ENCODE results near the gene SPOCK1.

SPOCK1 gene

DNA sequence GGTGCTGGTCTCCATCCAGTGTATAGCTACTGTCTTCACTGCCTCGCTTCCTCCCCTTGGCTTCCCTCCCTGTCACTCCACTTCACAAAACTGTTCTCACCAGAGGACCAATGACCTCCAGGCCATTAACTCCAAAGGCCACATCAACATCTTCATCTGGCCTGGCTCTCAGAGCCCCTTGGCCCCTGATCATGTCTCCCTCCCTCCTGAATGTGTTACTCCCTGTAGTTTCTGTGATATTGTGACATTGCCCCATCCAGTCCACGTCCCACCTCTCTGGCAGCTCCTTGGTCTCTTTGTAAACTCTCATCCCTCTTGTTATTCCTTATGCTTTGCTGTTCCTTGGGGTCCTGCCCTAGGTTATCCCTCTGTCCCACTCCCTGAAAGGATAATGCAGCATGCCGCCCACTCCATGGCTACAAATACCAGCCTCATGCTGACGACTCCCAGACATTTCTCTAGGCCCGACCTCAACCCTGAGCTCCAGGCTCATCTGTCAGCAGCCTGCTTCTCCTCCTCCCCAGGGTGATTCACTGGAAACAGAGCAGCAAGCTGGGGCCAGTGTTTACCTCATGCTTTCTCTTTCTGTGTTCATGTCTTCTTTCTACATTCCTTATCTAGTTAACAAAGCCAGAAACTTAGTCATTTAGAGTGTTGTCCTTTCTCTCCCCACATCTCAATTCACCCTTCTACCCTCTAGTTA is 312.2 kb downstream of the SPOCK1 start:
- no peak for DNase-seq

DNA sequence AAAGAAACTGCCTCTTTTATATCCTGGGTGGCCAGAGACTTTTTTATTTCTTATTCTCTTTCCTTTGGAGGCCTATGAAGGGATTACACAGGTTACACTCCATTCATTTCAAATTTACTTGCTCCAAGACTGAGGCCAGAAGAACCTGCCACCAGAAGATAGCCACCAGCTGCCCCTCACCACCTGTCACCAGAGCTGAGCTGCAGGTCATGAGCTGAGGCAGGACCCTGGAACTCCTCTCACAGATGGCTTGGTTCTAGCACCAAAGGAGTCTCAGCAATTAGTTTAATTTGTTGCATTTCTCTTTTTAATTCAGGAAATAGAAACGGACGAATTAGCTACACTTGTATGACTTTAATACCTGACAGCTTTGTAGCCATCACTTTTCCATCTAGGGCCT is 313.9 kb downstream of the SPOCK1 start:
- DNase-seq: no peak

DNA sequence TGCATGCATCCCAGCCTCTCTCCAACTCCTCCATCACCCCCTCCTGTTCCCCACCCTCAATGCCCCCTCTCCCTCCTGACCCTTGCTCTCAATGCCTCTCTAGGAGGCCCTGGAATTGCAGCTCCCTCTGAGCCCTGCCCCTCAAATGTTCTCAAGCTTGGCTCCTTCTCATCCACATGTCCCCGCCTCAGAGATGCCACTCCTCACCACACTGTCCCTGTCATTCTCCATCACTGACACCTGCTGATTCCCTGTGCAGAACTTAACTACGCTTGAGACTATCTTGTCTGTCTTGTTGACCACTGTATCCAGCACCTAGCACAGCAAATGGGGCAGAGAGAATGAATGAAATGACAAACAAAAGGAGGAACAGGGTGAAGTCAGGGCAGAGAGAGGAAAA is 314.4 kb downstream of the SPOCK1 start:
- no peak for DNase-seq

DNA sequence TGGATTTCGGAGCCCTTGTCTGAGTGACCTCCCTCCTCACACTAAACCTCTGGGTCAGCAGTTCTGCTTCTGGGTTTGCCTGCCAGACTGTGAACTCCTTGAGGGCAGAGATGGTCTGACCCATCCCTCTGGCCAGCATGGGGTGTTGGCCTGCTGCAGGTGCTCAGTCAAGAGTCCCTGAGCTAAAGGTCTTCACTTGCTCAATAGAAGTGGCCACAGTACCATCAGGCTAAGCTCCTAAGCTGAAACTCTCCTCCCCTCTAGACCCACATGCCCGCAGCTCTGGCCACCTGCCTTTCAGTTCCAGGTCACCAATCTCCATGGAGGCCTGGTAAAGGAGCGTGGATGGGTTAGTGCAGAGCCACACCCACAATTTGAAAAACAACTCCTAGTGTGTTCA is 316.6 kb downstream of the SPOCK1 start:
- DNase-seq: no peak

DNA sequence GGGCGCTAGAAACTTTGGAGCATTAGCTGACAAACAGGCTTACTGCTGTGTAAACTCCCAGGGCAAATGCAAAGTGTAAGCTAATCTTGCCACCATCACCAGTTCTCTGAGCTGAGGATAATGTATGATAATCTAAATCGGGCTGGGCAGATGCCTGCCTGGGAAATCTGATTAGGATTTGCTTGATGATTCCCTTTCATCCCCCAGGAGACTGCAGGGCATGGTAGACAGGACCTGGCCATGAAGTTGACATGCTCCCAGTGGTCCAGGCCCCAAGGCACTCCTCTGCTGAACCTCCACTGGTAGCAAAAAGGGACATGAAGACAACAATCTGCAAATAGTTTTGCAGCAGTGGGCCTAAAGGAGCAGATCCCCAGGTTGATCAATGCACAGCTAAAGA is 317.5 kb downstream of the SPOCK1 start:
- no peak for DNase-seq

DNA sequence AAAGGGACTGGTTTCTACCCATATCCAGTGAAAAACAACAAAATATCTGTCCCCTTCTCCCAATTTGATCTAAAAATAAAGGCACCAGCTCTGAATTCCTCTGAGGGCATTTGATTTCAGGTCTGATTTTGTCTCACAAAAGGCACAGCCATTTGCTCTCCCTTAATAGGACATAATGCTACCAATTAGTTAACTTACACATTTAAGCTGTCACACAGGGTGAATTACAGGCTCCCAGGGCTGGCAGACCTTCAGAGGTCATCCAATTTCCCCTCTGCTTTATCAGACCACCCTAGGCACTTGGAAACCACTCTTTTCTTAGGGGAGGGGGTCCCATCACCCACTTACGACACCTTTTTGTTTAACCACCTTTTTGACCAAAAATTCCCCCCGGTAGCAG is 319.9 kb downstream of the SPOCK1 start:
- DNase-seq: no peak

DNA sequence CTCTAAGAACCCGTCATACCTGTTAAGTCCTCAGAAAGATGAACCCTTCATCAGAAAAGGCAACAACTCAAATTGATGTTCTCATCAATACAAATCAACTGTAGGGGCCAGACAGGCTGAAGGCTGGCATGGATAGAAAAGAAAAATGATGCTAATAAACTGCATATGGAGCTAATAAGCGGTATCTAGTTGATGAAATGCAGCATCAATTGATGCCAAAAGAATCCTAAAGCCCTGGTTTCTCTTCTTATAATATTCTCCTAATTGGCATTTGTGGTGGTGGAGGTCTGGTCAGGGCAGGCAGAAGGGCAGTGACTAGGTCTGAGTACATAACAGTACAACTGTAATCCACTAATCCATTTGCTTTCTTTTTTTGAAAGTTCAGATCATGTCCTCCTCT is 322.5 kb downstream of the SPOCK1 start:
- DNase-seq: no peak

DNA sequence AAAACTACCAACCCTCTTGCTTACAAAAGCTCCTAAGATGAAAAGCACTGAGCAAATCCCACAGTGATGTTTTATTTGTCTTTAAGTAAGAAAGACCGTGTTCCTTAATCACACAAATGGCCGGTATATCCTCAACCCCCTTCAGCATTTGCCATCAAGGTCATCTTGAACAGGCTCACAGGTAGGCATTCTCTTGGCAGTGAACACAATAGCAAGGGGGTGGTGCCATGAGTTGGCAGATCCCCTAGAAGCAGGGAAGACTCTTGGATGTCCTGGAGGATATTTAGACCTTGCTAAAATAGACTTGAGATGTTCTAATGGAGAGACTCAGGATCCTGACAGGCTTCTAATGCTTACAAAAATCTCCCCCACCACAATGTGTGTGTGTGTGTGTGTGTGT is 323.0 kb downstream of the SPOCK1 start:
- no peak for DNase-seq

DNA sequence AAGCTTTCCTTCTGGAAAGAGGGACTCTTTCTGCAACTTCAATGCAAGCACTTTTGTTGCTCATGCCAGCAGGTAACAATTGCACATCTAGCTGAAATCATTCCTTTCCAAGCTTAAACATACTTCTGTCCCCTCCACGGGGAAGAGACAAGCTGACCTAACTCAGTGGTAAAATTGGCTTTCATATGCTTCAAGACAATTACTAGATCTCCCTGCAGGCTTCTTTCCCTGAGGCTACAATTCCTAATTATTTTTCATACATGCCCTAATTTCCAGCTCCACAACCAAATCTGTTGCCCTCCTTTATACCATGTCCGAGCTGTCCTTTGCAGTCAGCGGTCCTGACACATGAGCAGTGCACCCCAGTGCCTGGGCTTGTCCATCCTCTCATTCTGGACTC is 324.9 kb downstream of the SPOCK1 start:
- DNase-seq: no peak

DNA sequence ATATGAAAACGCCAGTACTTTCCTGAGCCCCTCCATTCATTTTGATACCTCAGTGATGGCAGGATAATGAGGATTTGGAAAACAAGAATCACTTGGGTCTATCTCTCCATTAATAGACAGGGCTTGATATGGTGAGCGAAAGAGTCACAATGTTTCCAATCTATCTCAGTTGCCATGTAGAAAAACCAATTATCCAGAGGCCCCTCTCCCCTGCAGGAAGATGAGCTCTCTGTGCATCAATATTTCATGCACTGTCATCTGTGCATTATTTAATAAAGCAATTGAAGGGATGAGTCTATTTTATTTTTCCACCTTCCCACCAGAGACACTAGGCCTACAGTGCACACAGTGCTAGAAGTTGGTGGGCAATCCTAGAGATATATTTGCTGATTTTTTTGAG is 326.9 kb downstream of the SPOCK1 start:
- DNase-seq: no peak

DNA sequence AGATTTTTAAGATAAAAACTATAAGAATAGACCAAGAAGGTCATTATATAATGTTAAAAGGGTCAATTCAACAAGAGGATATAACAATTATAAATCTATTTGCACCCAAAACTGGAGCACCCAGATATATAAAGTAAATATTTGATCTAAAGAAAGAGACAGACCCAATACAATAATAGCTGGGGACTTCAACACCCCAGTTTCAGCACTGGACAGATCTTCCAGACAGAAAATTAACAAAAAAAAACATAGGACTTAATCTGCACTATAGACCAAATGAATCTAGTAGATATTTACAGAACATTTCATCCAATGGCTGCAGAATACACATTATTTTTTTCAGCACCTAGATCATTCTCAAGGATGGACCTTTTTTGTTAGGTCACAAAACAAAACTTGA is 331.9 kb downstream of the SPOCK1 start:
- no peak for DNase-seq

DNA sequence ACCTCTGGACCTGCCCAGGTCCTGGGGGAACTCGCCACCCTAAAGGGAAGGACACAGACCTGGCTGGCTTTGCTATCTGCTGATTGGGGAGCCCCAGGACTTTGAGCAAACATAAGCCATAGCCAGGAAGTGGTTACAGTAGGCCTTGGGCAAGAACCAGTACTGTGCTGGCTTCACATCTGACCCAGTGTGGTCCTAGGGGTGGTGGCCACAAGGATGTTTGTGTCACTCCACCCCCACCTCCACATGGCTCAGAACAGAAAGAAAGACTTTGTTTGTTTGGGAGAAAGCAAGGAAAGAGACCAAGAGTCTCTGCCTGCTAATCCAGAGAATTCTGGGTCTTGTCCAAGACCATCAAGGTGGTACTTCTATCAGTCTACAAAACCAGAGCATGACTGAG is 334.2 kb downstream of the SPOCK1 start:
- DNase-seq: no peak

DNA sequence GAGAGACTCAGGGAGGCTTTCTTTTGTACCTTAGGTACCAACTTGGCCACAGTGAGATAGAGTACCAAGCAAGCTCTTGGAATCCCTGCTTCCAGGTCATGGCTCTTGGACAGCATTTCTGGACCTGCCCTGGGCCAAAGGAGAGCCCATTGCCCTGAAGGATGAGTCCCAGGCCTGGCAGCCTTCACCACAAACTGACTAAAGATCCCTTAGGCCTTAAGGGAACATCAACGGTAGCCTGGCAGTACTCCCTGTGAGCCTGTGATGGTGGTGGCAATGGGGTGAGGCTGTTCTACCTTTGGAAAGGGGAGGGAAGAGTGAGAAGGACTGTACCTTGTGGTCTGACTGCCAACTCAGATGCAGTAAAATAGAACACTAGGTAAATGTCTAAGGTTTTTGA is 334.6 kb downstream of the SPOCK1 start:
- no peak for DNase-seq

DNA sequence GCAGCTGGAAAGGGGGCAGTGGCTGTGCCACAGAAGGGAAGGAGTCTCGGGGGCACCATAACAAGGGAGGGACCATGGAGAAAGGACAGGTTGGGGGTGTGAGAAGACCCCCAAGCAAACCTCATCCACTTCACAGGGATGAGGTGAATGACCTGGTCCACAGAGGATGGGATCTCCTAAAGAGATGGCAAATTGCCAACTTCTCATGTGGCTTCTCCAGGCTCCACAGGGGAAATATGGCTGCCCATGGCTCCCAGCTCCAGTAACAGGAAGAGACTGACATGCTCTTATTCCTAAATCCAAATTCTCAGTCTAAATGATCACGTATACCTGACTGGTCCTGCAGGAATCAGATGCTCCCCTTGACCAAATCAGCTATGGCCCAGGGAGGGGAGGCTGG is 340.4 kb downstream of the SPOCK1 start:
- no peak for DNase-seq

DNA sequence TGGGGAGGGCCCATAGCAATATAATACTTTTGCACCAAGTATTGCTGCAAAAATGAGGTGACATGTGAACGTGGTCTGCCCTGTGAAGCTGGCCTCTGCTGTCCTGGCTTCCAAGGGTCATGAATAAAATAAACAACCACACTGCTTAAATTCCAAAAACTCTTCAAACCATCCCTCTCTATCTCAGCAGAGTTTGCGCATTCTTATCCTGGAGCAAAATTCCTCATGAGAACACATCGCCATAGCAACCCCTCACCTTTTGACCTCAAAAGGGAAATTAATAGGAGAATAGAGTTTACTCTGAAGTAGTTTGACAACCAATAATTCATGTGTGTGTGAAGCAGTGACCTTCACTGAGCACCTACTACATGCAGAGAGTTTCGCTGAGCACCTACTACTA is 342.9 kb downstream of the SPOCK1 start:
- no peak for DNase-seq

DNA sequence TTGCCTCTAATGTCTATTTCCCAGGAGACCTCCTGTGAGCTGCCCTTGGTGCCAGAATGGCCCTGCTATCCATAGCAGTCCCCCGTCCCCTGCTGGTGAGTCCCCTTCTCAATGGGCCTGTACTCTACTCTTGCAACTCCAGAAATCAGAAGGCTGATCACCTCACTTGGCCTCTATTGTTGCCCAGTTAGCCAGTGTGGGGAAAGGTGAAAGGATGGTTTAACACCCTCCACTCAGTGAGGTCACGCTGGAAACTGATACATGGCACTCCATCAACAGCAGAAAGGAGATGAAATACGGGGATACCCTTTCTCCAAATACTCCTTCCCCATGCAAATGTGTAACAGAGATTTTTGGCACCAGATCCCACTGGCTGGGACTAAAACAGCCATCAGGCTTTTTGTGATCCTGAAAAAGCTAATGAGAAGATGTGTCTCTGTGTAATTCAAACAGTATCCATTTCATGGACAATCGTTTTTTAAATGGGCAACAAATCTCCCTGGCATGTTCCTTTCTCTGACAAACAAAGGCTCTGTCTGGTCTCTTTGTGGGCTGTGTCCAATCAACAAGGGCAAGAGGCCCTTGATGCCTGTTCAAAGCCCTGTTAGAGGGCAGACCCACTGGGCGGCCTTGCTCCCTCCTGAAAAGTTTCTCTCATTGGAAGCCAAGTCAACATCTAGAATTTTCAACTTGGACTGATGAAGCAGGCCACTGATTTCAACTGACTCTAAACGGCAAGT is 343.7 kb downstream of the SPOCK1 start:
- no peak for DNase-seq

DNA sequence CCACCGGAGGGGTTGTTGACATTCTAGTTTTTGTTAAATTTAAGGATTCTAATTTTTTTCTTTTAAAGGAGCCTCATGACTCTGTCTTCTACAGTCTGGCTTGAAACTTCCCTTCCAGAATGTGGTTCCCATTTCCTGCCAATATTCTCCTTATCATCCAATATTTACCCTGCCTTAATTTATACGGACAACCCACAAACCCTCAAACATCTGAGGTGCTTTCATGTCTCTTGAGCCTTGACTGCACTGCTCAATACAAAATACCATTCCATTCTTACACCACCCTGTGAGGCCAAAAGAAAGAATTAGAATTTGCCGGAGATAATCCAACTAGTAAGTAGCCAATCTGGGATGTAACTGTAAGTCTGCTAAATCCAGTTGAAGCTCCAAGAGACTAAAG is 346.5 kb downstream of the SPOCK1 start:
- DNase-seq: no peak

DNA sequence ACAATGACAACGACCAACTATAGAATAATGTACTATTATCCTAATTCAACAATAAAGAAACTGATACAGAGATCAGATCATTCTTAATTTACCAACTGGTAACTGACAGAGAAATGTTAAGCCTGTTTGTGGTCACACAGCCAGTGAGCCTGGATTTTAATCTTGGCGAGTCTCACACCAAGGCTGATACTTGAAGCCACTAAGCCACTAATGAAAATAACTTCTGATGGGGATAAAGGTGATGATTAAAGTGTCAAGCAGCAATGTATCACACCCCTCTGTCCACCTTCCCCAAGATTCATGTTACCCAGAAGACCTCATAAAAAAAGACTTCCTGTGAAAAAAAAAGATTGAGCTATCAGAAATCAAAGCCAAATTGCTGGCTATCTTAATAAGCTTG is 350.5 kb downstream of the SPOCK1 start:
- no peak for DNase-seq

DNA sequence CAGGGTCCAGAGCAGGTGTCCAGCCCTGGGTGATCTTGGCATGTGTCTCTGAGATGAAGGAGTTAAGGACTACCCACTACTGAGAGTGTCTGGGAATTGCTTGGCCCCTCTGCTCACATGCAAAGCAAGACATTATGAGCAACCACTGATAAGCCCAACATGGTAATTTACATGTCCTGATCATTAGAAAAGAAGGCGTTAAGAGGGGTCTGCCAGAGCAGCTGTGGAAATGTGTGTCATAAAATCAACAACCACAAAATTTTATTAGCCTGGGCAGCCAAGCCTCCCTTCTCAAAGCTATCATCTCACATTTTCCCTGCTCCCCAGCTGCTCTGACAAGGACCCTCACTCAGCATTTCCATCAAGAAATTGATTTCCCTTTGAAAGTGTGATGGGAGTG is 351.0 kb downstream of the SPOCK1 start:
- DNase-seq: no peak

DNA sequence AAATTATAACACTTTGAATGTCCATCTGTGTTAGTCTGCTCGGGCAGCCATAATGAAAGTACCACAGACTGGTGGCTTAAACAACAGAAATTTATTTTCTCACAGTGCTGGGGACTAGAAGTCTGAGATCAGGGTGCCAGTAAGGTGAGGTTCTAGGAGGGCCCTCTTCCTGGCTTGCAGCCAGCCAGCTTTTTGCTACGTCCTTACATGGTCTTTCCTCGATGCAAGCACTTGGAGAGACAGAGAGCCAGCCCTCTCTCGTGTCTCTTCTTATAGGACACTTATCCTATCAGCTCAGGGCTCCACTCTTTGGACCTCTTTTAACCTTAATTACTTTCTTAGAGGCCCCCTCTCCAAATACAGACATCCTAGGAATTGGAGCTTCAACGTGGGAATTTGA is 351.8 kb downstream of the SPOCK1 start:
- no peak for DNase-seq

DNA sequence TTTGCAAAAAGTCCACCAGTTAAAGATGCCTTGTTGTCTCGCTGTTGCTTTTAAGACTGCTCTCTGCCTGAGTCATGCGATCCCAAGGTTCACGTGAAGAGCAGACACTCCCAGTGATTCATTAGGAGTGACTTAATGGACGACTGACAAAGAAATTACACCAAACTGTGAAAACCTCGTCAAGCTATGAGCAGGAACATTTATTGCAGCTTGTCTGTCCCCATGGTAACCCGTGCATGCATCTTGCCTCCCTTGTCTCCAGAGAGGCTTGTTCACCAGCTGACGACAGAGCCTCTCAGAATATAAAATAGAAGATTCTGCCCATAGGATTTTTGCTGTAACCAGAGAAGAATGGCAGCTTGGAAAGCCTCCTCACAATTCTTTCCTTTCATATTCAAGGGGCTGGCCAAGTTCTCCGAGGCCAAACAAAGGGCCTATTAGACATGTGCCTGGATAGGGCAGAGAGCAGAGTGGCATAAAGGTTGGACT is 352.7 kb downstream of the SPOCK1 start:
- no peak for DNase-seq

DNA sequence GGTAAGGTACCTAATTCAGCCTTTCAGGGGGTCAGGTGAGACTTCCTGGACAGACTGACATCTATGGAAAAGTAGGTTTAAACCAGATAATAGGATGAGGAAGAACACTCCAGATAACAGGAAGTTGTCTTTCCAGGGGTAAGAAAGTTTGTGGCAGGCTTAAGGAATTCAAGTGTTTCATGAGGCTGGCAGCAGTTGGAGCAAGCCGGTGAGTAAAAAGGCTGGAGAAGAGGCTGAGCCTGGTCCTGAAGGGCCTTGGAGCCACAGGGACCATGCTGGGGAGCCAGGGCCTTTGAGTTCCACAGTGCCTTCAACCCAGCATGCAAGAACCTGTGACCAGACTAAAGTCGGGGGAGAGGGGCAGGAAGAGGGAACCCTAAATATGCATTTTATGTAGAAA is 353.4 kb downstream of the SPOCK1 start:
- no peak for DNase-seq

DNA sequence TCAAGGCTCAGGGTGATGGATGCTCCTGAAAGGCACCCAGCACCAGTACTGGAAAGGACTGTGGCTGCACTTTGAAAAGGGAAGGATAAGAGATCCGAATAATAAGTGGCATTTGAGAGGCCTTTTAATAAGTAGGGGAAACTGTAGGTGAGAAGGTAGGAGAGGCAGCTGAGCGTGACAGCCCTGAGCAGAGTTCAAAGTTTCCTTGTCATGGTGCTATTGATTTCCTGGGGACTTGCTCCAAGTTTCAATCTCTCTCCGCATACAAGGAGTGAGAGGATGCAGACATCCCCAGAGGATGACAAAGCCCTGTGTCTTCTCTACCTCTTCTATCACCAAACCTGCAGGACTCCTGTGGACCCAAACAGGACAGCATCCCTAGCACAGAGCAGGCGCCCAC is 354.5 kb downstream of the SPOCK1 start:
- DNase-seq: no peak

DNA sequence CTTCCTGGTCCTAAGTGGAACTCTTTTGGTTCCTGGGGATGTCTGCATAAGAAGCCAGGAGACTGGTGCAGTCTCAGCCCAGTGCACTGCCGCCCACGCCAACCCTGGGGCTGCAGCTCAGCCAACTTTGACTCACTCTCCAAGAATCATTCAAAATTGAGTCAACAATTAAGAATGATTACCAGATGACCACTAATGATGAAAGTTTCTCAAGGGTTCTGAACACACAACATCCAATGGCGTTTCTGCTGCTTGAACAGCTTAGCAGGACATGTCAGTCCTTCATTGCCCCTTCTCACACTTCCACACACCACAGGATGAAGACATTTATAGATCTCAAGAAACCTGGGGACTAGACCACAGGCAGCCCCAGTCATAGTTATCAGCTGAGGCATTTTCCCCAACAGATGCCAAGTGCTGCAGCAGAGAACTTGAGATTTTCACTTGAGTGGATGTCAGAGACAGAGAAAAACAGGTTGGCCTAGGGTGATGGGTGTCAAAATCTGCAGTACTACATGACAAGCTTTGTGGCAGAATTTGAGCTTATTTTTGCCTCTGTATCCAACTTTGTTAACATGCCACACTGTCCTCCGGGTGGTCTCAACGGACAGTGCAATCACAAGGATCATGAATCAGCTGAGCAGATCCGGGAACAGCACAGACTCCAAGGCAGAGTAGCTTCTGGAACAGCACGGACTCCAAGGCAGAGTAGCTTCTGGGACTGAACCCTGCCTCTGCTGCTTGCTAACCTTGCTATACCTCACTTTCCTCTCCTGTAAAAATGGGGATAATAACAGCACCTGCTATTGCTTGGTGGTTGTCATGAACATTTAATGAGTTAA is 356.1 kb downstream of the SPOCK1 start:
- no peak for DNase-seq
